ENCODE results near the gene AZU1.

AZU1 gene

DNA sequence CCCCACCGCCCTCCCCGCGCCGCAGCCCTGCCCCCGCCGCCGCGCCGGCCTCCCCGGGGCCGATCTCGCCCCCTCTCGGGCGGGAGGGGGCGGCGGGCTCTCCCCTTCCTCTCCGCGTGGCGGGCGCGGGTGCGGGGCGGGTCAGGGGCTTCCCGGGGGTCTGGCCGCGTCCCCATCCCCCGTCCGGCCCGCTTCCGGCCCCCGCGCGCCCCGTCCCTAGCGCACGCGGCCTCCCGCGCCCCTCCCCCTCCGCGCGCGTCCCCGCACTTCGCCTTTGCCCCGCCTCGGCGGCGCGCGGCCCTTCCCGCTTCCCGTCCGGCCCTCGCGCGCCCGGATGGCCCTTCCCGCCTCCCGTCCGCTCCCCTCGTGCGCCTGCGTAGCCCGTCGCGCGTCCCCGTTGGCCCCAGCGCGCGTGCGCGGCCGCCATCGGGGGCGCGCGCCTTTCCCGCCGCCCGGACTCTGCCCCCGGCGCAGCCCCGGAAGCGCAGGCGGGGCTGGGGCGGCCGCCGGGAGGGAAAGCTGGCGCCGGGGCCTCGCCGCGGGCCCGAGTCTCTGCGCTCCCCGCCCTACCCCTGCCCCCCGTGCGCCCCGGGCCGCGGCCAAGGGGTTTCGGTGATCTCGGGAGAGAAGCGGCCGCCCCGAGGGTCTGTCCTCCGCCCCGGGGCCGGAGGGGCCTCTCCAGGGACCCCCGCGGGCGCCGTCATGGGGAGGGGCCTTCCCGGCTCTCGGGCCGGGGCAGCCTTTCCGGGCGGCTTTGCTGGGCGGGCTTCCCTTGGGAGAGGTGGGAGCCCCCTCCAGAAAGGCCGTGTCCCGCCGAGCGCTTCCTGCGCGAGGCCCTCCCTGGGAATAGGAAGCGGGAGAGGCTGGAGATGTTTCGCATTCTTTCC lies 29.9 kb upstream of the AZU1 start:
- DNase-seq (ENCODE audit: low read depth) = peak; percentile 76

- no peak for DNase-seq (ENCODE audit: low read depth)
Observed at GRCh38 chr19:798415-799075, 29.1 kb upstream of the AZU1 start.

- DNase-seq (ENCODE audit: low read depth) = no peak
Observed at GRCh38 chr19:799076-799881, 28.4 kb upstream of the AZU1 start.

DNA sequence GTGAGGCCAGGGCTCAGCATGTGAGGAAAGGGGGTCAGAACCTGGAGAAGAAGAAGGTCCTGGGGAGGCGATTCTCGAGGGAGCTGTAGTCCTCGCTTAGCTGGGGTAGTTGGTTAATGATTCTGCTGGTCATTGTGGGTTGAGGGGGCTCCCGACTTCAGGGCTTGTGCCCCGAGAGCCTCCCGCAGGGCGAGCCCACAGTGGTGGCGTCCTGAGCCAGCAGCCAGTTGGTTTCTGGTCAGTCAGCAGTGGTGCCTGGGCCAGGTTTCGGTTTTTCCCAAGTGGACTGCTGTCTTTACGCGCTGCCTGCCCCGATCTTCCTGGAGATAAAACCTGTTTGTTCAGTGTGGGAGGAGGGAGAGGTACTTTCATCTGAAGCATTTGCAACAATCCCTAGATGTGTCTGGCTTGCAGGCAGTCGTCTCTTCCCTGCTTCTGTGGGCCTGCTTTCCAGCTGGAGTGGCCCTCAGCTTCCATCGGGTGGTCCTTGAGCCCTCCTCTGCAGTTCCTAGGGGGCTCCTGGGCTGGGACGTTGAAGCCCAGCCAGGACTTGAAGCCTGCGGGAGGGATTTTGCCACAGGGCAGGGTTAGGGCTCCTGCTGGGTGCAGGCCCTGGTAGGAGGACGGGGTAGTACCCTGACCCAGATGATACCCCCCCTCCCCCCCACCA lies 27.1 kb upstream of the AZU1 start:
- DNase-seq (ENCODE audit: low read depth) = no peak

GRCh38 chr19:801030-801860 lies 26.4 kb upstream of the AZU1 start:
- DNase-seq (ENCODE audit: low read depth) = no peak

- DNase-seq (ENCODE audit: low read depth) = no peak
Observed at GRCh38 chr19:801861-802497, 25.7 kb upstream of the AZU1 start.

DNA sequence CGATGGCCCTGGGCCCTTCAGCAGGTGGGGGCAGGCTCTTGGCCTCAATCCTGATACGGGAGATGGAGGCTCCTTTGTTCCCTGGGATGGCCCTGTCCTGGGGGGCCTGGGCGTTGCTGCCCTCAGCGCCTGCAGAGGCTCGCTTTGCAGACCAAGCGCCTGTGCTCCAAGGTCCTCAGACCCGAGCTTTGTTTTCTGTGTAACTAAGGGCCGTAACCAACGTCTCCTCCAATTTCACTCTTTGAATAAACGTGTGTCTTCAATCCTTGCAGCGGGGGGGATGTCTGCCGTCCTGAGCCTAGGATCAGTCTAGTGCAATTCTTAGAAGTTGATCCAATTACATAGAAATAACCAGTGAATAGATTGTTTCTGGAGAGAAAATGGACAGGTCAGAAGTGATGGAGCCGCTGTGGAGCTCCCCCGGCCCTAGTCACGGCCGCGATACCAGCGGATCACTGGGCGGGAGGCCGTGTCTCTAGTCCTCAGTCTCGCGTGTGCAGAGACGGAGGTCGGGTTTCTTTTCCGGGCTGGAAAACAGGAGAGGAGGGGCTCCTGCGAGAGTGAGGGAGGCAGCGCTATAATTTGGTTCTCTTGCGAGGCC lies 25.0 kb upstream of the AZU1 start:
- no peak for DNase-seq (ENCODE audit: low read depth)

GRCh38 chr19:803099-803561 lies 24.5 kb upstream of the AZU1 start:
- DNase-seq (ENCODE audit: low read depth) = no peak

DNA sequence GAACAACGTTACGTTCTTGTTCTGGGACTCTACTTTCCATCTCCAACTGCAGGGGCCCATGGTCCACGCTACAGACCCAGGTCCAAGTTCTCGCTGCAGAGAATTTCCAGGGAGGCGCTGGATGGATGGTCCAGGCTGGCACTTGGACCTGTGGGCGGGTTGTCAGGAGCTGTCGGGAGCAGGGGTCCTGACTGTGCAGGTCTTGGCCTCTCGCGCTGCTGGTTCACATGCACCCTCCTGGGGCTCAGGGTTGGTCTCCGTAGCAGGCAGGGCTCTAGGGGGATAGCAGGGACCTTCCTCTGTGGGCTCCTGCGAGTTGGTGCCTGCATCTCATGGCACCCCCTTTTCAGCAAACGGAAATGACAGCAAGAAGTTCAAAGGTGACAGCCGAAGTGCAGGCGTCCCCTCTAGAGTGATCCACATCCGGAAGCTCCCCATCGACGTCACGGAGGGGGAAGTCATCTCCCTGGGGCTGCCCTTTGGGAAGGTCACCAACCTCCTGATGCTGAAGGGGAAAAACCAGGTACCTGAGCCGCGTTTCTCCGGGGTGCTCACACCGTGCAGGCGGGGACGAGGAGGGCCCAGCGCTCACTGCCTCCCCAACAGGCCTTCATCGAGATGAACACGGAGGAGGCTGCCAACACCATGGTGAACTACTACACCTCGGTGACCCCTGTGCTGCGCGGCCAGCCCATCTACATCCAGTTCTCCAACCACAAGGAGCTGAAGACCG lies 23.8 kb upstream of the AZU1 start:
- DNase-seq (ENCODE audit: low read depth) = no peak

GRCh38 chr19:804419-805165 lies 23.0 kb upstream of the AZU1 start:
- no peak for DNase-seq (ENCODE audit: low read depth)

DNA sequence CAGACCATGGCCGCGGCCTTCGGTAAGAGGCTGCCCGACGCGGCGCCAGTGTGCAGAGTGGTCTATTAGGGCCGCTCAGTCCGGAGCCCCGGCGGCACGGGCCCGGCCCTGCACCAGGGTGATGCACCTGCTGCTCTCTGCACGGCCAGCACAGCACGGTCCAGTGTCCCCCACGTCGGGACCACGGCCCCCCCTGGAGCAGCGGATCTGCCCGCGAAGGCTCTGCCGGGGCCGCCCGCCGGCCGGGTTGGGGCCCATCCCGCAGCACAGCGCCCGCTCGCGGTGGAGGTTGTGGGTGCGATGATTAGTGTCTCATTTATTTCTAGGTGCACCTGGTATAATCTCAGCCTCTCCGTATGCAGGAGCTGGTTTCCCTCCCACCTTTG lies 22.5 kb upstream of the AZU1 start:
- DNase-seq (ENCODE audit: low read depth) = no peak

- no peak for DNase-seq (ENCODE audit: low read depth)
Observed at GRCh38 chr19:805600-806550, 21.8 kb upstream of the AZU1 start.

GRCh38 chr19:806815-807421 lies 20.7 kb upstream of the AZU1 start:
- DNase-seq (ENCODE audit: low read depth) = no peak

DNA sequence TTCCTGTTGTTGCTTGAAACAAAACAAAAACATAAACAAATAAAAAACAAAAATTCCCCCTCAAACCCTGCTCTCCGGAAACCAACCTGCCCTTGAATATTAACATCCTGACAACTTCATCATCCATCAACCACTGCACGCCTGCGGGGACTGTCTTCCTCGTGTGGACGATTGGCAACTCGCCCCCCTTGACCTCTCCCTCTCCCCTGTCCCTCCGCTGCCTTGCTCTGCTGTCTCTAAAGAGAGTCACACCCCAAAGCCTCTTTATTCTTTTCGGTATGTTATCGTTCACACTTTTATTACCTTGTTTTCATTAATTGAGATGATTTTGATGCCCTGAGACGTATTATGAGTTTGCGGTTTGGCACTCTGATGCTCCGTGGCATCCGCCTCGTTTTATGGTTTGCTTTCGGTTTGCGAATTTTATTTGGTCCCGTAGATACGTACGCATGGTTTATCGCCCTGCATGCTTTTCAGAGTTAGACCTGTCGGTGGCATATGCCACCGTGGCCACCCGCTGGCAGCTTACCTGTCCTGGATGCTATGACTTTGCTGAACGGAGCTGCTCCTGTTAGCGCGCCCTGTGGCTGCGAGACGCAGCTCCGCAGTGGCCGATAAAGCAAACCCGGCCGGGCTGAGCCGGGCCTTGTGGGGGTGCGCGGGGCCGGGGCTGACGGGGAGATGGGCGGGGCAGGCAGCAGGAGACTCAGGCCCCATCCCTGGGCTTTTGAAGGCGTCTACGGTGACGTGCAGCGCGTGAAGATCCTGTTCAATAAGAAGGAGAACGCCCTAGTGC lies 19.8 kb upstream of the AZU1 start:
- DNase-seq (ENCODE audit: low read depth) = no peak

DNA sequence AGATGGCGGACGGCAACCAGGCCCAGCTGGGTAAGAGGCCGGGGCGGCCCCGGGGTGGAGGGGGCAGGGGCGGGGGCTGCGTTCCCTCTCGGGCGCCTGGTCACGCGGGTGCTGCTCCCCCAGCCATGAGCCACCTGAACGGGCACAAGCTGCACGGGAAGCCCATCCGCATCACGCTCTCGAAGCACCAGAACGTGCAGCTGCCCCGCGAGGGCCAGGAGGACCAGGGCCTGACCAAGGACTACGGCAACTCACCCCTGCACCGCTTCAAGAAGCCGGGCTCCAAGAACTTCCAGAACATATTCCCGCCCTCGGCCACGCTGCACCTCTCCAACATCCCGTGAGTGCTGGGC lies 19.2 kb upstream of the AZU1 start:
- DNase-seq (ENCODE audit: low read depth) = no peak

DNA sequence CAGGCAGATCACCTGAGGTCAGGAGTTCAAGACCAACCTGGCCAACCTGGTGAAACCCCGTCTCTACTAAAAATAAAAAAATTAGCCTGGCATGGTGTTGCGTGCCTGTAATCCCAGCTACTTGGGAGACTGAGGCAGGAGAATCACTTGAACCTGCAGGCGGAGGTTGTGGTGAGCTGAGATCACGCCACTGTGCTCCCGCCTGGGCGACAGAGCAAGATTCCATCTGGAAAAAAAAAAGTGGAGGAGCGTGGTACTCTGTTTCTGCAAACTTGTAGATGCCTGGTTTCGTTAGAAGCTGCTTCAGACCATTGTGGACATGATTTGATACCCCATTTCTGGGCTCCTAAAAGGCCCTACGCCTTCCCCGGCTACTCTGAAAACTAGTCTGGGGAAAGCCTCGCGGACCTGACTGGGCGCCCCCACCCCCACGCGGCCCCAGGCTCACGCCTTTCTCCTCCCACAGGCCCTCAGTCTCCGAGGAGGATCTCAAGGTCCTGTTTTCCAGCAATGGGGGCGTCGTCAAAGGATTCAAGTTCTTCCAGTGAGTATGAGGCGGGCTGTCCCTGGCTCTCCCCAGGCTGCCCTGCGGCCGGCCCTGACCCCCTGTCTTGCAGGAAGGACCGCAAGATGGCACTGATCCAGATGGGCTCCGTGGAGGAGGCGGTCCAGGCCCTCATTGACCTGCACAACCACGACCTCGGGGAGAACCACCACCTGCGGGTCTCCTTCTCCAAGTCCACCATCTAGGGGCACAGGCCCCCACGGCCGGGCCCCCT lies 17.4 kb upstream of the AZU1 start:
- no peak for DNase-seq (ENCODE audit: low read depth)

Measured in stimulated activated CD8-positive, alpha-beta memory T cell treated with anti-CD3 and anti-CD28 coated beads, Interleukin-12 subunit alpha, Interleukin-12 subunit beta, amount 100 ng/mL, for 1 hour (primary cell).